RWPE1 (cell line): ENCODE measurements around the gene CTNNBL1.
A peak's percentile ranks its signal among the peaks of the same experiment; 100 is the strongest.
"Not testable (repeated sequence)": the region's sequence is repeated elsewhere in the genome, so short reads cannot be mapped to it uniquely, and the experiment has no call there.

Experiments
- CTCF ChIA-PET: fragments of 350-600 bp; sonication (Branson Sonifier 250); formaldehyde crosslinking; extraction: SDS; loops from one replicate; lab custom pipeline; 2021; lab: Yijun Ruan, JAX
- POLR2A ChIA-PET: fragments of 400-600 bp; formaldehyde crosslinking; extraction: SDS; loops from one replicate; lab custom pipeline; 2020; ENCODE audit warnings: antibody characterized with exemption; ENCODE audit not compliant: low non-redundant PET; lab: Yijun Ruan, JAX
- DNase-seq: peaks from one replicate; pipeline ENCODE4 v3.0.0; 2012; ENCODE audit warnings: low spot score
- H3K27ac ChIP-seq: fragments of 450-650 bp; 2 replicates; pipeline ENCODE4 v1.5.1; 2017
- CTCF ChIP-seq: fragments of 450-650 bp; conservative IDR thresholded peaks from 2 replicates; pipeline ENCODE4 v1.5.1; 2017; ENCODE audit warnings: low read depth, mild to moderate bottlenecking

CTNNBL1 gene

DNA sequence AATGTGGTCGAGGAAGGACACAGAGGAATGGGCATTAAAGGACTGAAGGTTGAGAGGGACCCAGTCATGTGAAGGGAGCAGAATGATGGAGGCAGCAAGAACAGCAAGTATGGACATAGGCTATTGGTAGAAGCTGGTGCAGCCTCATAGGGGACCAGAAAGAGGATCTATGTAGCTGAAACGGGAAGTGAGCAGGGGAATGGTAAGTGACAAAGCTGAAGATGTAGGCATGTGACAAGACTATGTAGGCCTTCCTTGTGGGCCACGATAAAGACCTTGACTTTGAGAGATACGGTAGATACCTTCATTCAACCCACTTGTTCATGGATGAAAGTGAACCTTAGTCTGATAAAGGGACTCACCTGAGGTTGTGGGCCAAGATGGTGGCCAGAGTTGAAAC lies 3.5 kb downstream of the CTNNBL1 start:
- ChIA-PET POLR2A (no interaction called here), CTCF (no interaction called here)
- no peak for DNase-seq
- no peak overlapping the region for H3K27ac ChIP-seq
- TF ChIP-seq CTCF: no peak

GRCh38 chr20:37699202-37699601 lies 5.4 kb downstream of the CTNNBL1 start:
- ChIA-PET CTCF (no interaction called here), POLR2A (no interaction called here)
- no peak for DNase-seq
- H3K27ac ChIP-seq: no peak overlapping the region
- no peak for TF ChIP-seq CTCF

DNA sequence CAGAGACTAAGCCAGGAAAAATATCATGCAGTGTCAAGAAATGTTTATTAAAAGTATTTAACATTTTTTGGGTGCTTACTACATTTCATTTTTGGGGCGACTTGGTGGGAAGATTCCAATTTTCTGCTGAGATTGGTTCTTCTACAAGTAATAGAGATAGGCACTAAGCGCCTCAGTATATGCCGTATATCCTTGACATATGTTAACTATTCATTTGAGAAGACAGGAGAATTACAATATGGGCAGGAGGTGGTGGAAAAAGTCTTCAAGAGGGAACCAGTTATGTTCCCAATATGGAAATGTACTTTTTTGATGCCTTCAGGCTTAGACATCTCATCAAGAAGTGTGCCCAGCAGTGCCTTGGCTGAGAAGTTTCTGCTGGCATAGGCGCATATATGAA lies 6.5 kb downstream of the CTNNBL1 start:
- DNase-seq: no peak
- H3K27ac ChIP-seq: no peak overlapping the region
- POLR2A ChIA-PET: no interaction called here
- TF ChIP-seq CTCF: no peak
- CTCF ChIA-PET: no interaction called here

- POLR2A ChIA-PET, CTCF ChIA-PET, H3K27ac ChIP-seq: not testable (repeated sequence)
- DNase-seq: peak; percentile 44
Observed at GRCh38 chr20:37701676-37702075, 7.8 kb downstream of the CTNNBL1 start.

GRCh38 chr20:37702403-37703034 lies 8.7 kb downstream of the CTNNBL1 start:
- no peak for DNase-seq
- no peak for TF ChIP-seq CTCF
- ChIA-PET POLR2A (no interaction called here), CTCF (interaction anchor here (0.7 to 0.8 kb wide), 2 partner anchors 33 to 392 kb away, joined by 3 read pairs; no protein-coding TSS in a partner anchor)
- no peak overlapping the region for H3K27ac ChIP-seq

- no peak overlapping the region for H3K27ac ChIP-seq
- TF ChIP-seq CTCF: no peak
- DNase-seq: no peak
- ChIA-PET POLR2A (no interaction called here), CTCF (interaction anchor here (0.8 kb wide), 1 partner anchor 391 kb away, joined by 3 read pairs; no protein-coding TSS in a partner anchor)
Observed at GRCh38 chr20:37703035-37703845, 9.4 kb downstream of the CTNNBL1 start.

DNA sequence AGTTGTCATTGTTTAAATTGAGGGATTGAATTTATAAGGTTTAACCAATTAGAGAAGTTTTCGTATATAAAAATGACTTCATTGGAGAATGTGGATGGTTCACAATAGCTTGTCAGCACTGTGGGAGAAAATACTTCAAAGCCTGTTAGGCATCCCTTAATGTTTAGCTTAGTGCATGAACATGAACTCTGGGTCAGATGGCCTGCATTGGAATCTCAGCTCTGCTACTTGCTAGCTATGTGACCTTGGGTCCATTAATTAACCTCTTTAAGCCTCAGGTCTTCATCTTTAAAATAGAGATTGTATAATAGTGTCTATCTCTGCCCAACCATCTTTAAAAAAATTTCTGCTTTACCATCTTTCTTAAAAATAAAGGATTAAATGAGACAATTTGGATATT lies 11.1 kb downstream of the CTNNBL1 start:
- POLR2A ChIA-PET: no interaction called here
- CTCF ChIA-PET: interaction anchor here (0.7 kb wide), 1 partner anchor 23 kb away, joined by 3 read pairs; no protein-coding TSS in a partner anchor

More for the DNA sequence above, 11.1 kb downstream of the CTNNBL1 start:
- no peak for TF ChIP-seq CTCF
- no peak for DNase-seq
- no peak overlapping the region for H3K27ac ChIP-seq
